T-helper 17 cell (primary cell): Measurements from ENCODE around the gene SCUBE1. TPM values are rescaled to one million over a fixed set of nuclear protein-coding genes. Genes with fewer than 3 reads are reported as not detected.

Experiments
- ATAC-seq: fragments of 150-1000 bp; cut with Tn5 transposase; 2 replicates; pipeline ENCODE4 v1.10.0; 2021; ENCODE audit warnings: mild to moderate bottlenecking, moderate library complexity
- DNase-seq, 3 donors: peaks; one replicate each; pipeline versions ENCODE4 v3.0.0 to v3.0.0-alpha.2; 2020 to 2021
- H3K9me3 ChIP-seq: one replicate; pipeline ENCODE4 v1.7.0; 2013; ENCODE audit warnings: low read length, mild to moderate bottlenecking; ENCODE audit not compliant: control insufficient read depth, poor library complexity, severe bottlenecking
- H3K27ac Mint-ChIP-seq: one replicate; pipeline ENCODE4 v1.8.0; 2022; ENCODE audit warnings: mild to moderate bottlenecking, moderate library complexity, mixed read lengths
- H3K27me3 Mint-ChIP-seq: one replicate; pipeline ENCODE4 v1.8.0; 2022; ENCODE audit warnings: mixed read lengths
- H3K36me3 Mint-ChIP-seq: one replicate; pipeline ENCODE4 v1.8.0; 2022; ENCODE audit warnings: low read depth, mixed read lengths
- H3K4me1 Mint-ChIP-seq: one replicate; pipeline ENCODE4 v1.8.0; 2022; ENCODE audit warnings: mild to moderate bottlenecking, mixed read lengths
- H3K4me3 Mint-ChIP-seq: one replicate; pipeline ENCODE4 v1.8.0; 2022; ENCODE audit warnings: mild to moderate bottlenecking, moderate library complexity, mixed read lengths
- total RNA-seq, 4 donors: library from RNA in 2 of 4; stranded (reverse) in 2 of 4; gene quantifications; one replicate each; pipeline ENCODE4 v1.2.3 and lab custom pipeline; 2022 to 2026

SCUBE1 gene
- total RNA-seq, 2 donors from 2014 or later, result not detected

DNA sequence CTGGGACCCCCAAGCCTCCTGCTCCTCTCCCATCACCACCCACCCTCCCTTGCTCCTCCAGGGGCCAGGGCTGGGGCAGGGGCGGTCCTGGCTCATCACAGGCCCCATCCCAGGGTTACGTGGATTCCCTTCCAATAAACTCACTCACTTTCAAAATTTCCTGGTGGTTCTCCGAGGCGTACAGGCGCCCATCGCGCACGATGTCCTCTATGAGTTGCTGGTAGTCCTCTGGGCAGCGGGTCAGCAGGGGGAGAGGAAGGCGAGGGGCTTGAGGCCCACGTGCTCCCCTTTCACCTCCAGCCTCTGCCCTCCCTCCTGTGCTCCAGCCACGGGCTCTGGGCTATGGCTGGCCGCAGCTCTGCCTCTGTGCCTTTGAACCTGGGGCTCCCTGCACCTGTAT is 135.8 kb downstream of the SCUBE1 start:
- ATAC-seq, result no peak
- DNase-seq, result no peak
- H3K4me3 Mint-ChIP-seq, result peak overlapping the region; percentile 31
- H3K27ac Mint-ChIP-seq, result peak overlapping the region; percentile 24
- H3K27me3 Mint-ChIP-seq, result no peaks in the 10 kb centered on the region
- H3K4me1 Mint-ChIP-seq, result peaks cover 10% of the 10 kb centered on the region
- no peaks in the 10 kb centered on the region for H3K36me3 Mint-ChIP-seq
- H3K9me3 ChIP-seq, result no peaks in the 10 kb centered on the region

DNA sequence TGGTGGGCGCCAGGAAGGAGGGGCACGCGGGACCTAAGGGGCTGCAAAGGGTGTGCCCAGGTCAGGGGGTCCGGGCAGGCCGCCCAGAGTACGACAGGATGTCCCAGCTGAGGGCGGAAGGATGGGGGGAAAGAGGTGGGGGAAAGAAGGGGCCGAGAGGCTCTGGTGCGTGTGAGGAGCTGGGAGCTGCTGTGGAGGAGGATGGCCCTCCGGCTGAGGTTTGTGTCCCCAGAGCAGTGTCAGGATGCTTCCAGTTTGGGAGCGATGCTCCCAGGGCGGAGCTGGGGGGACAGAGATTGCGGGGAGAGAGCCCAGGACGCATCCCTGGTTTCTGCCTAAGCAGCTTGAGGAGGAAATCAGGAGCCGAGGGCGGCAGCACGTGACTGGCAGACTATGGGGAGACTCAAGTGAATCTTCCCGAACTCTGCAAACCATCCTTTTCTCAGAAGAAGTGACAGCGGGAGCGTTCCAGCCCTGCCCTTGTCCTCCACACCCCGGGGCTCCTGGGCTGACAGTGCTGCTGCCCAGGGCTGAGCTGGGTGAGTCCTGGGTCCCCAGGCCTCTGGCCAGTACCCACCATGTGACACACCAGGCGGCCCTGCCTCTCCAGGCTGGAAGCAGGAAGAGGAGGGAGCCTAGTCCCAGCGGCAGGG is 136.5 kb downstream of the SCUBE1 start:
- Mint-ChIP-seq H3K27me3 (no peaks in the 10 kb centered on the region), H3K4me1 (peaks cover 10% of the 10 kb centered on the region), H3K27ac (peak overlapping the region; percentile 37), H3K4me3 (no peak overlapping the region), H3K36me3 (no peaks in the 10 kb centered on the region)
- no peaks in the 10 kb centered on the region for H3K9me3 ChIP-seq
- no peak for ATAC-seq
- DNase-seq, result no peak

DNA sequence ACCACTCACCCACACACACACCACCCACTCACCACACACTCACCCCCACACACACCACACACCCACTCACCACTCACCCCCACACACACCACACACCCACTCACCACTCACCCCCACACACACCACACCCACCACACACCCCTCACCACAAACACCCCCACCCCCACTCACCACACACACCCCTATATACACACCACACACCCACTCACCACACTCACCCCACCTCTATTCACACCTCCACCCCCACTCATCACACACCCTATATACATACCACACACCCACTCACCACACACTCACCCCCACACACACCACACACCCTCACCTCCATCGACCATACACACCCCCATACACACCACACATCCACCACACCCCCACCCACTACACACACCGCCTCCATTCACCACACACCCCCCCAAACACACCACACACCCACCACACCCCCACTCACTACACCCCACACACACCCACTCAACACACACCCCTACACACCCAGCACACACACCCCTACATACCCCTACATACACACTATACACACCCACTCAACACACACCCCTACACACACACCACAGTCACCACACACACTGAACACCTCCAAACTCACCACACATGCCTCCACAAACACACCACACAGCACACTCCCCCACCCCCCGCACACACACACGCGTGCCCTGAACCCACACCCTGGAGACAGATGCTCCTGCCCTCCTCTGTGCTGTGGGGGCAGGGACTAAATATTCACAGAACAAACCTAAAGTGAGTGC is 137.2 kb downstream of the SCUBE1 start:
- peaks cover 10% of the 10 kb centered on the region for H3K4me1 Mint-ChIP-seq
- no peaks in the 10 kb centered on the region for H3K9me3 ChIP-seq
- no peaks in the 10 kb centered on the region for H3K27me3 Mint-ChIP-seq
- DNase-seq, result no peak
- peak; percentile 56 for ATAC-seq
- H3K27ac Mint-ChIP-seq, result peak overlapping the region; percentile 37
- no peak overlapping the region for H3K4me3 Mint-ChIP-seq
- H3K36me3 Mint-ChIP-seq, result no peaks in the 10 kb centered on the region

DNA sequence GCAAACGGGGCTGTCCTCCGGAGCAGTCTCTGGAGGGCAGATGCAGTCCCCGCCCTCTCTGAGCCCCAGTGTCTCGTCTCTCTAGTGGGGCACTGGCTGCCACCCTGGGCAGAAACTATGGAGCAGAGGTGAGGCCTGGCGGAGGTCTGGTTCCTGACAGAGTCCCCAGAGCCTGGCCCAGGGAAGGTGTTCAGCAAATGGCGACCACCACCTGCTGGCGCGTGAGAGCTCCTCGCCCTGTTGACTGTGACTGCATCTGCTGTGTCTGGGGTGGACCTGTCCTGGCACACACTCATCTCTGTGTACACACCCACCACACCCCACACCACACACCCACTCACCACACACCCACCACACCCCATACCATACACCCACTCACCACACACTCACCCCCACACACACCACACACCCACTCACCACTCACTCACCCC is 137.9 kb downstream of the SCUBE1 start:
- no peaks in the 10 kb centered on the region for H3K9me3 ChIP-seq
- DNase-seq (no peak), ATAC-seq (peak; percentile 14)
- Mint-ChIP-seq H3K4me1 (peaks cover 10% of the 10 kb centered on the region), H3K36me3 (no peaks in the 10 kb centered on the region), H3K27me3 (no peaks in the 10 kb centered on the region), H3K4me3 (no peak overlapping the region), H3K27ac (no peak overlapping the region)

DNA sequence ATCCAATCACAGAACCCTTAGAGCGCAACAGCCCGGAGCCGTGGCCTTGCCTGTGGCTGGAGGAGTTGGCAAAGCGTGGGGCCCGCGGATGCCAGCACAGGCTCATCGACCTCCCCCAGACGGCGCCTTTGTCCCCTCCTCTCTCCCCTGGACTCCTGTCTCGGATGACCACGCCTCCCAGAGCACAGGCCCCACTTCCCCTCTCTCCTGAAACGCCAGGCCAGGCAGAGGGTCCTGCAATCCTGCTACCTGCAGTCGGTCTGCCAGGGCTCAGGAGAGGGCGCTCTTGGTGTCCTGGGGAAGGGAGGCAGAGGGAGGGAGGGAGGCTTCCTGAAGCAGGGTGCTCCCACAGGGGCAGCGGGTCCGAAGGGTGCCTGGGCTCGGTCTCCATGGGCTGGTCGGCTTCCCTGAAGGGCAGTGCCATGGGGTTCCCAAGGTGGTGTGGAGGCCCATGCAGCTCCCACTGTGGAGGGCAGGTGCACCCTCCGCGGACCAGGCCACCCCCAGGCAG is 139.6 kb downstream of the SCUBE1 start:
- H3K4me1 Mint-ChIP-seq, result peaks cover 10% of the 10 kb centered on the region
- H3K27ac Mint-ChIP-seq, result no peak overlapping the region
- no peak for ATAC-seq
- H3K4me3 Mint-ChIP-seq, result no peak overlapping the region
- H3K9me3 ChIP-seq, result no peaks in the 10 kb centered on the region
- H3K36me3 Mint-ChIP-seq, result no peaks in the 10 kb centered on the region
- no peak for DNase-seq
- no peaks in the 10 kb centered on the region for H3K27me3 Mint-ChIP-seq

DNA sequence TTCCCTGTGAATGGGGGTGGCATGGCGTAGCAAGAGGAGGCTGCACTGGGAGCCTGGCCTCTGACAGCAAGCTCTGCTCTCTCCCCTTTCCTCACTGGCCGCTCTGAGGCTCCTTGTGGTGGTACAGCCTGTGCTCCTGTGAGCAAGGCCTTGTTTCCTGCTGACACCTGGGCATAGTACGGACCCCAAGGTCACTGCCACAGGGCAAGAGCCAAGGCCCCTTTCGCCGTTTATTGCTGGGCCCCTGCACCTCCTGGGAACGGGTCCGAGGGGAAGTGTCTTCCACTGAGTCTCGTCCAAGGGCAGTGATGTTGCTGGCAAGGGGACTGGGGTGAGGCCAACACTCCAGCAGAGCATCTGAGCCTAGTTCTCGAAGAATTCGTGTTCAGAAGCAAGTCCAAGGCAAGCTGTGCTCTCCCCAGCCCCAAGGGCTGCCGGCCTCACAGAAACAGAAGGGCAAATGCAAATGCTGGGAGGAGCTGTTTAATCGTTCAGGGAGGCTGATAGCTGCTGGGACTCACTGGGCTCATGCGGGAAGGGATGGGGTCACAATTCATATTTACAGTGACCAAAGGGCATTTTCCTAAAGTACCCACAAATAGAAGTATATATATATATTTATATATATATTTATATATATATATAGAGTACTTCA is 140.3 kb downstream of the SCUBE1 start:
- H3K9me3 ChIP-seq, result no peaks in the 10 kb centered on the region
- H3K27me3 Mint-ChIP-seq, result peaks cover 5% of the 10 kb centered on the region
- no peak overlapping the region for H3K27ac Mint-ChIP-seq
- no peaks in the 10 kb centered on the region for H3K36me3 Mint-ChIP-seq
- ATAC-seq (no peak), DNase-seq (no peak)
- no peak overlapping the region for H3K4me3 Mint-ChIP-seq
- peaks cover 6% of the 10 kb centered on the region for H3K4me1 Mint-ChIP-seq

DNA sequence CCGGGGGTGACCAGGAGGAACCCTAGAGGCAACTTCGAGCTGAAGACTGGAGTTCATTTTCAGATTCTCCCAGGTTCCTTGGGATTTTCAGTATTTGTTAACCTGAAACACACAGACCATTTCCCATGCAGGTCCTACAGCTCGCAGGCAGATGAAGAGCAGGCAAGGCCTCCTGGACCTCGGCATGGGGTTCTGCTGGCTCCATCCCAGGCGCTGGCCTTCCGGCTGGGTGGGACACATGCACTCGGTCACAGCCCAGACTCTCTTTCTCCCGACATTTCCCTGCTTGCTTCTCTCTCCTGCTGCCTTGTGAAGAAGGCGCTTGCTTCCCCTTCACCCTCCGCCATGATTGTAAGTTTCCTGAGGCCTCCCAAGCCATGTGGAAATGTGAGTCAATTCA is 140.8 kb downstream of the SCUBE1 start:
- Mint-ChIP-seq H3K36me3 (no peaks in the 10 kb centered on the region), H3K27me3 (peaks cover 7% of the 10 kb centered on the region), H3K4me1 (peaks cover 6% of the 10 kb centered on the region), H3K4me3 (no peak overlapping the region), H3K27ac (no peak overlapping the region)
- ATAC-seq (no peak), DNase-seq (no peak)
- H3K9me3 ChIP-seq, result no peaks in the 10 kb centered on the region

DNA sequence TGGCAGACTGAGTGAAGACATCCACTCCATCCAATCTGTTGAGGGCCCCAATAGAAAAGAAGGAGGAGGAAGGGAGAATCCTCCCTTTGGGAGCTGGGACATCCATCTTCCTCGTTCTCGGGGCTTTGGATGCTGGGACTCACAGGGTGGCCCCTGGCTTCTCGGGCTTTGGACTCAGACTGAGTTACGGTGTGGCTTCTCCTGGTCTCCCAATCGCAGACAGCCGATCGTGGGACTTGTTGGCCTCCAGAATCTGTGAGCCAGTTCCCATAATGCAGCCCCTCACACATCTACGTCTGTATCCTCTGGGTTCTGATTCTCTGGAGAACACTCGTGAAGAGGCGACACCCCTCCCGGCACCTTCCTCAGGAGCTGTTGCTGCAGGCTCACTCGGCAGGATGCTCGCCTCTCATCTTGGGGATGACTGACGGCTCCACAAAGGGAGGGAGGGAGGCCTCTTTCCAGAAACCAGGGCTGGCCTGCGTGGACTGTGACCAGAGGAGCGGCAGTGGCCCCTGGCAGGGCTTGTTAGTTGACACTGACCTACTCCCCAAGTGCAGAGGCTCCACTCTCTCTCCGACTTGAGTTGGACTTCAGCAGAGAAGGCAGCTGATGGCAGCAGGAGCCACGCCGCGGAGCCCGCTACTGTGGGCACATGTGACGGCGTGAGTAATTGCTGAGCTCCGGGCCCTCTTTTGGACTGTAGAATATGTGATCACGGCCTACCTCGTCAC is 141.5 kb downstream of the SCUBE1 start:
- DNase-seq (no peak), ATAC-seq (no peak)
- no peak overlapping the region for H3K4me3 Mint-ChIP-seq
- peaks cover 6% of the 10 kb centered on the region for H3K4me1 Mint-ChIP-seq
- no peak overlapping the region for H3K27ac Mint-ChIP-seq
- H3K27me3 Mint-ChIP-seq, result peaks cover 7% of the 10 kb centered on the region
- no peaks in the 10 kb centered on the region for H3K9me3 ChIP-seq
- no peaks in the 10 kb centered on the region for H3K36me3 Mint-ChIP-seq

DNA sequence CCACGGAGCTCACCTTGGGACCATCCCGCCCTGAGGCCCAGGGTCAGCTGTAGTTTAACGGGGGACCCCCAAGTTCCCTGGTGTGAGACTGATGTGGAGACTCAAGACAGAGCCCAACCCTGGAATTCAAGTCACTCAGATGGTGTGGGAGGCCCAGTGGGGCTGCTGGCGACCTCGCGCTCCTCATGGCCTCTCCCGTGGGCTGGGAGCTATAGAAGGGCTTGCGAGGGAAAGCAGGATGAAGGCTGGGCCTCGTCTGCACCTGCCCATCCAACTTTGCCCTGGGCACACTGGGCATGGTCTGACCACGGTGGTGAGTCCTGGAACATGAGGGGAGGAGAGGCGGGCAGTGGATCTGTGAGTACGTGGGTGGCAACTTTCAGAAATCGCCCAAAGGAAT is 142.6 kb downstream of the SCUBE1 start:
- DNase-seq (no peak), ATAC-seq (no peak)
- H3K9me3 ChIP-seq, result no peaks in the 10 kb centered on the region
- H3K27me3 Mint-ChIP-seq, result peaks cover 7% of the 10 kb centered on the region
- no peak overlapping the region for H3K4me3 Mint-ChIP-seq
- H3K27ac Mint-ChIP-seq, result no peak overlapping the region
- no peaks in the 10 kb centered on the region for H3K36me3 Mint-ChIP-seq
- H3K4me1 Mint-ChIP-seq, result no peaks in the 10 kb centered on the region

DNA sequence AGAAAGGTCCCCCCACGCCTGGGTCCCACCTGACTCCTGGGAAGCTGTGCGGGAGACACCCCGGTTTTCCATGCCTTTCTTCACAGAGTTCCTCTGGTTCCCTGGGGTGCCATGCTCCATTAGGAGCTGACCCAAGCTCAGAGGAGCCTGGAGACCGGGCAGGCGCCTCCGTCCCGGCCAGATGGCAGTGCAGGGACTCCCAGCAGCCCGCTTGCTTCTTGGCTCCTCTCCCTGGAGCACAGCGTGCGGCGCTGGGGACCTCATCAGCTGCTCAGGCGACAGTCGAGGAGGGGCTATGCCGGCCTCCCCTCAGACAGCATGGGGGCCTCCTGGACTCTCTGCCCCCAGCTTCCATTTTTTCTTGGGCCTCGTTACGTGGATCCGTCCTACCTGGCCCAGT is 143.1 kb downstream of the SCUBE1 start:
- Mint-ChIP-seq H3K27me3 (peaks cover 7% of the 10 kb centered on the region), H3K4me1 (no peaks in the 10 kb centered on the region), H3K27ac (no peak overlapping the region), H3K4me3 (no peak overlapping the region), H3K36me3 (no peaks in the 10 kb centered on the region)
- DNase-seq, result no peak
- ATAC-seq, result no peak
- H3K9me3 ChIP-seq, result no peaks in the 10 kb centered on the region

DNA sequence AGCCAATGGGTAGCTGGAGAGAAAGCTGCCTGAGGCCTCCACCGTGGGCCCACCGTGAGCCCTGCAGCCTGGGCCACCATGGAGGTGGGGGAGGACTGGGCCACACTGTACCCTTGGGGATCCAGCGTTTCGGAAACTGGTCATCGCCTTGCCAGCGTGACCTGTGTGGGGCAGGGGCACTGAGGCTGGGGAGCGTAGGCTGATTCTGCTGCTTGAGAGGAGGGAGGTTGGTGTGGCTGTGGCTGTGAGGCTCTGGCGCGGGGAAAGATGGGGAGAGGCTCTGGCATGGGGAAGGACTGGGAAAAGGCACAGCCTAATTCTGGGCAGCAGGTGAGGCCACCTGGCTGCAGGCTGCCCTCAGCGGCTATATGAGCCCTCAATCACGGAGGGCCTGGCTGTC is 143.6 kb downstream of the SCUBE1 start:
- no peaks in the 10 kb centered on the region for H3K4me1 Mint-ChIP-seq
- peaks cover 7% of the 10 kb centered on the region for H3K27me3 Mint-ChIP-seq
- H3K9me3 ChIP-seq, result no peaks in the 10 kb centered on the region
- ATAC-seq (no peak), DNase-seq (no peak)
- H3K27ac Mint-ChIP-seq, result no peak overlapping the region
- H3K36me3 Mint-ChIP-seq, result no peaks in the 10 kb centered on the region
- H3K4me3 Mint-ChIP-seq, result no peak overlapping the region

DNA sequence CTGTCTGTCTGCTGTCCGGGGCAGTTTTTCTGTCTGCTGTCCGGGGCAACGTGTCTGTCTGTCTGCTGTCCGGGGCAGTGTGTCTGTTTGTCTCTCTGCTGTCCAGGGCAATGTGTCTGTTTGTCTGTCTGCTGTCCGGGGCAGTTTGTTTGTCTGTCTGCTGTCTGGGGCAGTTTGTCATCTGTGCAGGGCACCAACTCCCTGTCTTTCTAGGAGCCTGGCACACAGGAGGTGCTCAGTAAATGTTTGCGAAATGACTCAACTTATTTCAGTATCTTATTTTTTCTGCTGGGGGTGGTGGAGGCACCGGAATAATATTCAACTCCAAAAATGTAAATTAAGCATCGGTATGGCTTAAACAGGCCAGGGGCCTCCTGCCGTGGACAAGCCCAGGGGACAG is 144.2 kb downstream of the SCUBE1 start:
- DNase-seq (no peak), ATAC-seq (no peak)
- Mint-ChIP-seq H3K27ac (no peak overlapping the region), H3K36me3 (no peaks in the 10 kb centered on the region), H3K4me1 (no peaks in the 10 kb centered on the region), H3K4me3 (no peak overlapping the region), H3K27me3 (peaks cover 7% of the 10 kb centered on the region)
- H3K9me3 ChIP-seq, result no peaks in the 10 kb centered on the region

DNA sequence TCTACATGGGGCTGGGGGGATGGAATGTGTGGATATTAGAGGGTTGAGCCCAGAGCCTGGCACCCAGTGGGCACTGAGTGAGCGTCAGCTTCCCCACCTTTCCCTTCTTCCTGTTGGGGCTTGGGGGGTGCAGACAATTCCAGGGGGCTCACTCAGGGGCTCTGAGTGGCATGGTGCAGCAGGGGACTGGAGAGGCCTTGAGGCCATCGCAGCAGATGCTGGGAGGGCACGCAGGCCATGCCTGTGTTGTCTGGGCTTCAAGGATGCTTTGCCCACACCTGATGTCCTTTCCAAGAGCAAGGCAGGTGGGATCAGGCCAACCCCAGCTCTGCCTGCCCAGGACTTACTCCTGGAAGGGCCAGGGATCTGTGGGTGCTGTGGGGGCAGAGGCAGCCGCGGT is 145.0 kb downstream of the SCUBE1 start:
- Mint-ChIP-seq H3K36me3 (no peaks in the 10 kb centered on the region), H3K27me3 (peaks cover 7% of the 10 kb centered on the region), H3K4me3 (no peak overlapping the region), H3K27ac (no peak overlapping the region), H3K4me1 (no peaks in the 10 kb centered on the region)
- no peak for DNase-seq
- no peaks in the 10 kb centered on the region for H3K9me3 ChIP-seq
- no peak for ATAC-seq
